K562 (cell line): ENCODE data around the gene PHOSPHO1. TPM values are rescaled to one million over a fixed set of nuclear protein-coding genes. Genes with fewer than 3 reads are reported as not detected.
A peak's percentile ranks its signal among the peaks of the same experiment; 100 is the strongest.

Experiments used
- ATAC-seq: fragments of 200-7000 bp; cut with Tn5 transposase; 3 replicates; pipeline ENCODE4 v1.9.1; 2020; ENCODE audit warnings: moderate library complexity
- BruUV-seq: library from RNA; stranded (reverse); fragments of 400-500 nt; replicated peaks from 2 replicates; lab custom pipeline; 2021; lab: Mats Ljungman, UMichigan
- CTCF ChIA-PET: fragments of 300-600 bp; formaldehyde crosslinking; extraction: SDS; loops from one replicate; lab custom pipeline; 2021; ENCODE audit warnings: low intra/inter-chr PET ratio; lab: Yijun Ruan, JAX
- POLR2A ChIA-PET: fragments of 300-600, 350-650 bp; sonication (Branson Sonifier 250); formaldehyde crosslinking; extraction: SDS; loops from one replicate; lab custom pipeline; 2021; ENCODE audit warnings: antibody characterized with exemption, inconsistent platforms; lab: Yijun Ruan, JAX
- DNase-seq, 4 experiments: peaks; one replicate each; pipeline versions ENCODE4 v3.0.0 to v3.0.0-alpha.2; 2011 to 2018; ENCODE audit warnings: low spot score in 3 of 4, mixed read lengths in 3 of 4; ENCODE audit errors: extremely low read depth in 1 of 4
- FAIRE-seq: peaks from 2 replicates; lab custom pipeline; 2011; peaks lifted over from hg19 to GRCh38; lab: Jason Lieb, UNC
- H2AFZ ChIP-seq: 2 replicates; pipeline ENCODE4 v1.6.0; 2011; ENCODE audit warnings: low read depth, low read length, control low read depth, inconsistent platforms
- H3K27ac ChIP-seq: fragments of 200-600 bp; 3 replicates; pipeline ENCODE4 v1.8.0; 2011; ENCODE audit warnings: low read depth, mild to moderate bottlenecking, control low read depth, inconsistent platforms, low read length, moderate library complexity, mixed read lengths; ENCODE audit errors: extremely low read depth
- H3K27me3 ChIP-seq, 2 experiments: fragments of 300-600 bp in 1 of 2; 2 replicates in 1 of 2; 3 replicates in 1 of 2; pipeline versions ENCODE4 v1.6.0 to v1.8.0; 2011; ENCODE audit warnings: inconsistent platforms in 2 of 2, low read length in 2 of 2, mild to moderate bottlenecking in 1 of 2, mixed read lengths in 1 of 2, moderate library complexity in 1 of 2; ENCODE audit not compliant: control insufficient read depth in 2 of 2, insufficient read depth in 2 of 2
- H3K36me3 ChIP-seq: fragments of 300-600 bp; 3 replicates; pipeline ENCODE4 v1.8.0; 2011; ENCODE audit warnings: mild to moderate bottlenecking, low read length, inconsistent platforms; ENCODE audit not compliant: control insufficient read depth, insufficient read depth
- H3K4me1 ChIP-seq, 2 experiments: fragments of 200-600 bp in 1 of 2; replicated peaks in 1 of 2; 2 replicates in 1 of 2; 3 replicates in 1 of 2; pipeline versions ENCODE4 v1.5.1 to v1.8.0; 2011; ENCODE audit warnings: inconsistent platforms in 2 of 2, low read length in 2 of 2, mild to moderate bottlenecking in 1 of 2, mixed read lengths in 1 of 2, moderate library complexity in 1 of 2; ENCODE audit not compliant: control insufficient read depth in 2 of 2, insufficient read depth in 2 of 2
- H3K4me2 ChIP-seq: 2 replicates; pipeline ENCODE4 v1.6.1; 2011; ENCODE audit warnings: low read length, control low read depth, inconsistent platforms, mixed read lengths; ENCODE audit not compliant: insufficient read depth
- H3K4me3 ChIP-seq: fragments of 200-600 bp; sonication (generic), shearing (Covaris generic); 2 replicates; pipeline ENCODE4 v1.5.1; 2016; ENCODE audit warnings: control low read depth, inconsistent platforms
- H3K79me2 ChIP-seq: fragments of 200-600 bp; 3 replicates; pipeline ENCODE4 v1.8.0; 2011; ENCODE audit warnings: low read length, inconsistent platforms; ENCODE audit not compliant: control insufficient read depth, insufficient read depth
- H3K9ac ChIP-seq, 2 experiments: 2 replicates each; pipeline versions ENCODE4 v1.6.0 to v1.6.1; 2011; ENCODE audit warnings: low read depth in 2 of 2, low read length in 2 of 2, control low read depth in 1 of 2, inconsistent platforms in 1 of 2, mild to moderate bottlenecking in 1 of 2, mixed read lengths in 1 of 2; ENCODE audit not compliant: insufficient read depth in 1 of 2
- H3K9me1 ChIP-seq: one replicate; pipeline ENCODE4 v1.6.0; 2011; ENCODE audit warnings: inconsistent platforms, mild to moderate bottlenecking, low read length, moderate library complexity; ENCODE audit not compliant: control insufficient read depth, insufficient read depth
- H3K9me3 ChIP-seq: replicated peaks from 2 replicates; pipeline ENCODE4 v1.5.1; 2011; ENCODE audit warnings: low read depth, low read length, inconsistent platforms; ENCODE audit not compliant: control insufficient read depth, insufficient read depth
- H4K20me1 ChIP-seq: replicated peaks from 2 replicates; pipeline ENCODE4 v1.6.1; 2011; ENCODE audit warnings: low read length, inconsistent platforms, mixed read lengths; ENCODE audit not compliant: control insufficient read depth, insufficient read depth
- ATF7 ChIP-seq: fragments of 450-650 bp; IDR thresholded peaks from 2 replicates; pipeline ENCODE4 v1.7.1; 2014; ENCODE audit warnings: mild to moderate bottlenecking, moderate library complexity
- CREM ChIP-seq: IDR thresholded peaks from 2 replicates; pipeline ENCODE4 v1.6.1; 2014; ENCODE audit warnings: antibody characterized with exemption, low read depth
- ESRRA ChIP-seq: fragments of 450-650 bp; IDR thresholded peaks from 2 replicates; pipeline ENCODE4 v1.6.1; 2014; ENCODE audit warnings: low read depth, mild to moderate bottlenecking, moderate library complexity, borderline replicate concordance
- GATA2 ChIP-seq: sonication (generic); formaldehyde crosslinking; IDR thresholded peaks from 2 replicates; pipeline ENCODE4 v1.4.0; 2020; ENCODE audit warnings: mild to moderate bottlenecking, missing genetic modification reagents
- PCBP2 ChIP-seq: fragments of 200-400 bp; formaldehyde crosslinking; IDR thresholded peaks from 2 replicates; pipeline ENCODE4 v1.6.1; 2018; ENCODE audit warnings: low read length, low read depth, mild to moderate bottlenecking, moderate library complexity; ENCODE audit not compliant: poor library complexity, severe bottlenecking
- RCOR1 ChIP-seq, 2 experiments: IDR thresholded peaks; 2 replicates each; pipeline ENCODE4 v1.6.1; 2012; ENCODE audit warnings: low read depth in 2 of 2, low read length in 2 of 2, borderline replicate concordance in 1 of 2, improper control_type of control experiment in 1 of 2
- TEAD1 ChIP-seq, 2 experiments: fragments of 450-650 bp in 1 of 2; sonication (generic) in 1 of 2; formaldehyde crosslinking; IDR thresholded peaks; 2 replicates each; pipeline versions ENCODE4 v1.4.0 to v1.8.0; 2020 to 2022; ENCODE audit warnings: mild to moderate bottlenecking in 2 of 2, missing genetic modification reagents in 1 of 2
- VEZF1 ChIP-seq: fragments of 200-800 bp; sonication (Bioruptor generic); IDR thresholded peaks from 2 replicates; pipeline ENCODE4 v1.6.1; 2017; ENCODE audit warnings: missing genetic modification characterization, missing compliant biosample characterization
- ZNF512 ChIP-seq: IDR thresholded peaks from 2 replicates; pipeline ENCODE4 v1.6.1; 2016; ENCODE audit warnings: missing genetic modification characterization, missing compliant biosample characterization
- WGBS: fragments of 100-300 bp; shearing (Covaris generic); methylation state at CpG from one replicate; pipeline ENCODE4 v1.1.6; 2016; ENCODE audit warnings: low coverage, mixed read lengths; ENCODE audit not compliant: insufficient coverage; ENCODE audit errors: missing lambda C conversion rate; 5-methylcytosine and 5-hydroxymethylcytosine counted together
- in situ Hi-C: fragments of 300-500 bp; cut with MboI; formaldehyde crosslinking; loops from 4 replicates; pipeline ENCODE4 v1.15.0; 2018; ENCODE audit warnings: inconsistent platforms, mixed read lengths
- intact Hi-C: fragments of 100-400 bp; cut with micrococcal nuclease; formaldehyde crosslinking; loops from 2 replicates; pipeline ENCODE4 v1.14.2; 2022
- polyA plus RNA-seq, 8 experiments: library from polyadenylated mRNA; depleted of rRNA in 4 of 8; stranded (reverse) in 5 of 8; unstranded in 3 of 8; fragments of >200 nt; fragmentation: Nextera tagmentation in 2 of 8; fragmentation: Illumina TruSeq in 1 of 8; extraction: Ambion mirVana in 2 of 8; extraction: Trizol in 1 of 8; gene quantifications; 2 replicates each; pipeline versions ENCODE4 v1.2.1 to v1.2.3, GENCODE V29; 2011 to 2014; ENCODE audit warnings: inconsistent platforms in 1 of 8, missing spikeins in 1 of 8
- total RNA-seq, 7 experiments: library from RNA; depleted of rRNA in 6 of 7; stranded (reverse); fragments of >200 nt in 6 of 7; fragmentation: Illumina TruSeq in 2 of 7; extraction: Trizol in 2 of 7; gene quantifications; 2 replicates each; pipeline versions ENCODE4 v1.2.1 to v1.2.3, GENCODE V29; 2011 to 2021; ENCODE audit warnings: low replicate concordance in 1 of 7

Gene PHOSPHO1
- total and polyA plus RNA-seq, 9 of the 15 experiments (the other 6 are each of a cell fraction or from before 2014, with no cell fraction given), result 0.06 to 0.07 TPM; not detected in 7

DNA sequence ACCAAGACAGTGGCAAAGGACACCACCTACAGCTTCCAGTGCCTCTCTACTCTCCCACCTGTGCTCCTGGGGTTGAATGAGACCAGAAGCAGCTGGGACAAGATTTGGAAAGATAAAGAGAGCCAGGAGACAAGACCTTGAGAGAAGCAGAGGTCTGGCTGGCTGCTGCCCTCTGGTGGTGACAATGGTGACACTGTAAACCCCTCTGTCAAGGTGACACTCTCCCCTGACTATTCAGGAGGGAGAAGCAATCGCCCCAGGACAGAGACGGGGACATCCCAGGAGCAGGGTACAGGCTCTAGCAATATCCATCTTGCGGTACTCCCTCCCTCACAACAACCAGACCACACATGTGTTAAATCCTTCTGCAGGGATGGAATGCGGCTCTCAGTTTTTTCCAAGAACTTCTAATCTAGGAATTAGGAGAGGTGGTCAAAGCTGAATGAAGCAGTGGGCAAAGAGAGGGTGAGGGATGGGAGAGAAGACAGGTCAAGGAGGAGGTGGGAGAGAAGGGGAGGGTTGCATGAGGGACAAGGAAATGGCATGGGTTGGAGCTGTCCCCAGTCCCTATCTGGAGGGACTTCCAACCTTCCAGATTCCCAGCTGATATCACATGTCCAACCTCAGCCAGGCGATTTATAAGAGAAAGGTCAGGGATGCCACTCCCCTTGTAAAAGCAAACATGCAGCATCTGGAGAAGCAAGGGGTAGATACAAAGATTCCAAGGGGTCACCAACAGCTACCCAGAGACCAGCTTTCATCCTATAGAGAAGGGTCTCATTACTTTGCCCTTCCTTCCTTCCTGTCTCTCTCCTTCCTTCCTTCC, 2.9 kb downstream of the PHOSPHO1 start:
- H3K9me1 ChIP-seq, result no peaks in the 10 kb centered on the region
- peak; percentile 80 to 82 (median 82) for DNase-seq
- H4K20me1 ChIP-seq, result no peaks in the 10 kb centered on the region
- peak; percentile 89 for FAIRE-seq
- H3K4me2 ChIP-seq, result no peak overlapping the region
- intact Hi-C loops, result loop anchor here (2.0 to 5.0 kb wide), 4 partner anchors 35 to 275 kb away; no protein-coding TSS in a partner anchor
- in situ Hi-C loops, result no loop called here
- no peaks in the 10 kb centered on the region; the same call in 1 of the 2 replicates for H3K9me3 ChIP-seq
- H3K27me3 ChIP-seq, result peaks cover 0 to 55% of the 10 kb centered on the region in 2 experiments; a peak in 3 of 5 replicates
- no peak overlapping the region for H3K4me3 ChIP-seq
- CTCF ChIA-PET, result interaction anchor here (1.5 to 1.7 kb wide), 2 partner anchors 47 to 63 kb away, joined by 6 read pairs; no protein-coding TSS in a partner anchor
- H2AFZ ChIP-seq, result no peak overlapping the region
- H3K79me2 ChIP-seq, result no peaks in the 10 kb centered on the region
- no peak overlapping the region for H3K9ac ChIP-seq
- WGBS, result 7% methylated on average over 5 of the region's 5 CpGs
- no TSS peak for BruUV-seq
- ATAC-seq, result peak; percentile 83
- POLR2A ChIA-PET, result interaction anchor here (0.5 to 0.7 kb wide), 4 partner anchors 11 to 549 kb away, joined by 3 read pairs; no protein-coding TSS in a partner anchor
- H3K36me3 ChIP-seq, result no peaks in the 10 kb centered on the region
- H3K27ac ChIP-seq, result no peak overlapping the region
- peaks cover 5 to 33% of the 10 kb centered on the region in 2 experiments; a peak in 4 of 5 replicates for H3K4me1 ChIP-seq
- TF ChIP-seq GATA2 (CRISPR knock-in tag) (peak; percentile 84), CREM (peak; percentile 46; the same call in 1 of the 2 replicates), ATF7 (no peak), ZNF512 (tag) (0 out of 2 replicates have a peak, but pooled peaks have one; percentile 20), RCOR1 (IDR thresholded peaks at IDR 0.05; ENCODE audit: borderline replicate concordance in 1 of 2, low read depth in 2 of 2, low read length in 2 of 2) (peak in 1 of 2 experiments; percentile 49; a peak in 1 of 4 replicates), ESRRA (peak; percentile 87), TEAD1 (CRISPR knock-in tag; IDR thresholded peaks at IDR 0.05) (peak in 1 of 2 experiments; percentile 45; a peak in 1 of 4 replicates), PCBP2 (no peak), VEZF1 (CRISPR knock-in tag) (no peak)
